Ishikawa (cell line): ENCODE measurements around the gene SLF1.

Experiments used
- CREB1 ChIP-seq: IDR thresholded peaks from 2 replicates; pipeline ENCODE4 v1.6.1; 2012; ENCODE audit warnings: low read depth
- TAF1 ChIP-seq: IDR thresholded peaks from 2 replicates; pipeline ENCODE4 v1.6.1; 2012; ENCODE audit warnings: low read depth, mild to moderate bottlenecking
- ZBTB7A ChIP-seq: IDR thresholded peaks from 2 replicates; pipeline ENCODE4 v1.6.1; 2012; ENCODE audit warnings: low read depth

- TF ChIP-seq CREB1 = no peak
- TF ChIP-seq ZBTB7A = no peak
- no peak for TF ChIP-seq TAF1
Measured at GRCh38 chr5:94682814-94683520, 64.5 kb downstream of the SLF1 start.
